Pancreas (tissue), 10 donors: ENCODE data around the gene APOF. TPM values are rescaled to one million over a fixed set of nuclear protein-coding genes. Genes with fewer than 3 reads are reported as not detected.
A peak's percentile ranks its signal among the peaks of the same experiment; 100 is the strongest.
"Not testable (repeated sequence)": the region's sequence is repeated elsewhere in the genome, so short reads cannot be mapped to it uniquely, and the experiment has no call there.

Experiments used
- ATAC-seq, 4 donors: fragments of 200-7000 bp; cut with Tn5 transposase; one replicate each; pipeline versions ENCODE4 v1.8.0 to v1.9.1; 2020; ENCODE audit warnings: mild to moderate bottlenecking in 4 of 4, moderate library complexity in 4 of 4
- DNase-seq, 6 donors: peaks; one replicate each; pipeline ENCODE4 v3.0.0-alpha.2; 2020
- FAIRE-seq: peaks from 2 replicates; lab custom pipeline; 2012; peaks lifted over from hg19 to GRCh38; lab: Jason Lieb, UNC
- H3K27ac ChIP-seq, 4 donors: fragments of 200-600 bp; sonication (generic); 1 replicate in 3 of 4; 2 replicates in 1 of 4; pipeline versions ENCODE4 v1.5.0 to v1.8.0; 2020
- H3K27me3 ChIP-seq, 4 donors: fragments of 200-600 bp; one replicate each; pipeline ENCODE4 v1.8.0; 2021
- H3K36me3 ChIP-seq, 3 donors: fragments of 200-600 bp; sonication (generic) in 1 of 3; one replicate each; pipeline versions ENCODE4 v1.5.0 to v1.8.0; 2020 to 2021
- H3K4me1 ChIP-seq, 3 donors: fragments of 200-600 bp; one replicate each; pipeline ENCODE4 v1.8.0; 2021
- H3K4me3 ChIP-seq, 4 donors: fragments of 200-600 bp; sonication (generic) in 2 of 4; one replicate each; pipeline versions ENCODE4 v1.5.0 to v1.8.0; 2020 to 2021
- H3K9me3 ChIP-seq, 4 donors: fragments of 200-600 bp; one replicate each; pipeline ENCODE4 v1.8.0; 2021
- WGBS, 2 donors: extraction: QIAGEN DNeasy Blood & Tissue Kit; methylation state at CpG; one replicate each; pipeline ENCODE4 v1.1.7; 2013; 5-methylcytosine and 5-hydroxymethylcytosine counted together
- intact Hi-C, 3 donors: fragments of 100-400 bp; cut with DNase I; formaldehyde crosslinking; loops; one replicate each; pipeline versions ENCODE4 v1.11.1 to v1.14.2; 2022
- polyA plus RNA-seq, 2 donors: library from polyadenylated mRNA; stranded (reverse); fragments of 200-250 nt; gene quantifications; one replicate each; pipeline ENCODE4 v1.2.3, GENCODE V29; 2013
- total RNA-seq, 6 donors: library from RNA; stranded (reverse); fragmentation: NEBNext Ultra II Directional in 4 of 6; extraction: Animal tissue kit (Norgen Biotek cat#: 25700) in 4 of 6; gene quantifications; one replicate each; pipeline versions ENCODE4 v1.2.1 to v1.2.4, GENCODE V29; 2021 to 2023
- TF ChIP-seq, protein P1 (sequence below), 4 donors: fragments of 200-600 bp; sonication (generic) in 3 of 4; IDR thresholded peaks; one replicate each; pipeline versions ENCODE4 v1.5.0 to v1.8.0; 2021; ENCODE audit warnings: antibody characterized with exemption in 4 of 4
- donor health status: healthy with polysubstance abuse.
- donor health status: DM: no; HTN: no; CAD: no; lungs with moderate emphysema.
- donor health status: DM: no; HTN: no; CAD: no.
- donor health status: control.
- donor health status: control.
- donor health status: Bipolar disorder and iron deficiency.
- donor health status: DM: yes; HTN: yes; CAD: no.
- donor health status: DM: no; HTN: no; CAD: no.
- donor health status: DM: no; HTN: no; CAD: no.
- donor health status: DM: yes; HTN: yes; CAD: no.

The APOF gene
- total and polyA plus RNA-seq, 8 donors: 0.05 to 0.13 TPM; not detected in 6

DNA sequence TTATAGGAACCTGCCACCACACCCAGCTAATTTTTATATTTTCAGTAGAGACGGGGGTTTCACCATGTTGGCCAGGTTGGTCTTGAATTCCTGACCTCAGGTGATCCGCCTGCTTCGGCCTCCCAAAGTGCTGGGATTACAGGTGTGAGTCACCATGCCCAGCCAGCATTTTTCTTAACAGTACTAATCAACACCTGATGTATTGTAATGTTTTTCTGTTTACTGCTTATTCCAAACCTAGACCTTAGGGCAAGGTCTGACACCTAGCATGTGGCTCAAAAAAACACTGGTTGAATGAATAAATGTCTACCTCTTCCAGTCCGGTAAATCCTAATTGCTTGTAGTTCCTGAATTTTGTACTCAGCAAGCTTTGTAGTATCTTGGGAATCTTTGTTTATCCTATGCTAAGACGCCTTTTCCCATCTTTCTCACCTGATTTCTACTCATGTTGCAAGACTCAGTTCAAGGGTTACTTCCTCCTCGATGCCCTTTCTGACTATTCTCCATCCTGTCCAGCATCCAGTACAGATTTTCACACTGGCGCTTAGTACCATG is 31.6 kb downstream of the APOF start:
- 94 to 98% methylated on average over 7 of the region's 7 CpGs for WGBS, 2 donors
- FAIRE-seq: no peak
- TF ChIP-seq, protein P1, sequence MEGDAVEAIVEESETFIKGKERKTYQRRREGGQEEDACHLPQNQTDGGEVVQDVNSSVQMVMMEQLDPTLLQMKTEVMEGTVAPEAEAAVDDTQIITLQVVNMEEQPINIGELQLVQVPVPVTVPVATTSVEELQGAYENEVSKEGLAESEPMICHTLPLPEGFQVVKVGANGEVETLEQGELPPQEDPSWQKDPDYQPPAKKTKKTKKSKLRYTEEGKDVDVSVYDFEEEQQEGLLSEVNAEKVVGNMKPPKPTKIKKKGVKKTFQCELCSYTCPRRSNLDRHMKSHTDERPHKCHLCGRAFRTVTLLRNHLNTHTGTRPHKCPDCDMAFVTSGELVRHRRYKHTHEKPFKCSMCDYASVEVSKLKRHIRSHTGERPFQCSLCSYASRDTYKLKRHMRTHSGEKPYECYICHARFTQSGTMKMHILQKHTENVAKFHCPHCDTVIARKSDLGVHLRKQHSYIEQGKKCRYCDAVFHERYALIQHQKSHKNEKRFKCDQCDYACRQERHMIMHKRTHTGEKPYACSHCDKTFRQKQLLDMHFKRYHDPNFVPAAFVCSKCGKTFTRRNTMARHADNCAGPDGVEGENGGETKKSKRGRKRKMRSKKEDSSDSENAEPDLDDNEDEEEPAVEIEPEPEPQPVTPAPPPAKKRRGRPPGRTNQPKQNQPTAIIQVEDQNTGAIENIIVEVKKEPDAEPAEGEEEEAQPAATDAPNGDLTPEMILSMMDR (IDR thresholded peaks at IDR 0.05): no peak
- no peak for ATAC-seq
- H3K9me3 ChIP-seq: no peaks in the 10 kb centered on the region
- no peak overlapping the region for H3K4me3 ChIP-seq
- intact Hi-C loops: no loop called here
- no peak for DNase-seq
- H3K27ac ChIP-seq: no peak overlapping the region
- no peaks in the 10 kb centered on the region for H3K27me3 ChIP-seq
- H3K36me3 ChIP-seq: peaks cover 2 to 13% (median 9%) of the 10 kb centered on the region in 3 donors
- H3K4me1 ChIP-seq: peaks cover 0 to 6% (median 0%) of the 10 kb centered on the region in 3 donors

DNA sequence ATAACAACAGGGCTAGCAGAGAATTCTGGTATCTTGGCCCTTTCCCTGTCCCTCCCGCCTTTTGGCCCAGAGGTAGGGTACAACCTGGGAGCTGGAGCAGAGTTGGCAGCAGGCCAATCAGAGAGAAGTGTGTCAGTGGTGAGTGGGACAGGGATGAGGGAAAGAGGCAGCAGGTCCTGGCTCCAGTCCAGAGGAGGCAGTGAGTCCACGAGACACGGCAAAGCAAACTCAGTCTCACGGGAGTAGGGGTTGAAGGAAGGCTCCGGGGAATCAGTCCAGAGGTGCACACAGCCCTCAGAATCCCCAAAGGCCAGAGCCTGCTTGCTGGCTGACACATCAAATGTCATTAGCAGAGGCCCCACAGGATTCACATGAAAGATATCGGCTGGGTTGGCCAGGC is 36.1 kb downstream of the APOF start:
- Histone ChIP-seq H3K9me3 (no peaks in the 10 kb centered on the region), H3K4me1 (no peaks in the 10 kb centered on the region), H3K27me3 (no peaks in the 10 kb centered on the region), H3K4me3 (no peak overlapping the region), H3K27ac (no peak overlapping the region), H3K36me3 (peaks cover 2 to 49% (median 32%) of the 10 kb centered on the region in 3 donors)
- ATAC-seq (peak in 1 of 4 donors; percentile 15), FAIRE-seq (no peak), DNase-seq (peak in 2 of 6 donors; percentile 50)
- 83 to 86% methylated on average over 6 of the region's 6 CpGs for WGBS, 2 donors
- TF ChIP-seq, protein P1 (IDR thresholded peaks at IDR 0.05): no peak
- intact Hi-C loops: no loop called here

DNA sequence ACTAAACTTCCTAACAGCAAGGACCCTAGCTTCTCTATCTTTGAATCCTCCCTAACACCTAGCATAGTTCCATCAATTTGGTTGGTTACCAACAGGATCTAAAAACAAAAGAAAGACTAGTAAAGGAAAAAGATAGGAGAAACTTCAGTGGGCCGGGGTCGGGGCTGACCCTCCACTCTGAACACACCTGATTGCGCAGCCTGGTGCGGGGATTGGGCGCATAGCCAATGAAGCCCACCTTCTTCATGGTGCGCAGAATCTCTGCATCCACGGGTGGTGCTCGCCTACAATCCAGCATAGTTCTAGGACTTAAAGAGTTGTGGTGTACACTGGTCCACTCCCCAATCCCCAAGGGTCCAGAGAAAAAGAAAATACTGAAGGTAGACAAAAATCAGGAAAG is 36.5 kb downstream of the APOF start:
- Histone ChIP-seq H3K36me3 (peaks cover 2 to 49% (median 32%) of the 10 kb centered on the region in 3 donors), H3K27me3 (no peaks in the 10 kb centered on the region), H3K4me1 (no peaks in the 10 kb centered on the region), H3K9me3 (no peaks in the 10 kb centered on the region), H3K4me3 (no peak overlapping the region), H3K27ac (no peak overlapping the region)
- intact Hi-C loops: no loop called here
- DNase-seq (peak in 1 of 6 donors; percentile 50), FAIRE-seq (no peak), ATAC-seq (no peak)
- WGBS, 2 donors: 94 to 97% methylated on average over 8 of the region's 8 CpGs
- TF ChIP-seq, protein P1 (IDR thresholded peaks at IDR 0.05): no peak

DNA sequence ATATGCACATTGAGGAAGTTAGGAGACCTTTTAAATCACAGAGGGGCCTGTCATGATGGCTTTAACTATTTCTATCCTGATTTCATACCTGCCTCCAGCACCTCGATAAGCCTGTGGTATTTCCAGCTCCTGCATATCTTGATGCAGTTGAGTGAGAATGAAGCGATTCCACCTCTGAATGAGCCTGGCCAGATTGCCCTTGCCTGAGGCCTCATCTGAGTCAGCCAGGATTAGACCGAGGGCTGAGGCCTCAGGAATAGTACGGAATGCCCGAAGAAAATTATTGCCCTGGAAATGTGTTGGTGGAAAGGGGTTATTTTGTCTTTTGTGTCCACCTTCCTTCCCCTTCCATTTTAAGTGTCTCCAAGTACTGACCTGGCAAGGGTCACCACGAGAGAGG is 38.5 kb downstream of the APOF start:
- H3K9me3 ChIP-seq: no peaks in the 10 kb centered on the region
- DNase-seq (peak in 1 of 6 donors; percentile 5), ATAC-seq (no peak), FAIRE-seq (no peak)
- no peaks in the 10 kb centered on the region for H3K27me3 ChIP-seq
- no peak overlapping the region for H3K27ac ChIP-seq
- intact Hi-C loops: no loop called here
- WGBS, 2 donors: 92 to 93% methylated on average over 6 of the region's 6 CpGs
- H3K4me1 ChIP-seq: no peaks in the 10 kb centered on the region
- H3K36me3 ChIP-seq: peaks cover 2 to 58% (median 34%) of the 10 kb centered on the region in 3 donors
- no peak overlapping the region for H3K4me3 ChIP-seq
- TF ChIP-seq, protein P1 (IDR thresholded peaks at IDR 0.05): no peak

DNA sequence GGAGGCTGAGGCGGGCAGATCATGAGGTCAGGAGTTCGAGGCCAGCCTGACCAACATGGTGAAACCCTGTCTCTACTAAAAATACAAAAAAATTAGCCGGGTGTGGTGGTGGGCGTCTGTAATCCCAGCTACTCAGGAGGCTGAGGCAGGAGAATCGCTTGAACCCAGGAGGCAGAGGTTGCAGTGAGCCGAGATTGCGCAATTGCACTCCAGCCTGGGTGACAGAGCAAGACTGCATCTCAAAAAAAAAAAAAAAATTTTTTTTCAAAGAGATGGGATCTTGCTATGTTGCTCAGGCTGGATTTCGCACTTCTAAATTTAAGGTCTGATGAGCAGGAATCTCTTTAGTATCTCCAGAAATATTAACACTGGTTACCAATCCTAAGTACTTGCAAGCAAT is 41.0 kb downstream of the APOF start:
- intact Hi-C loops, H3K4me3 ChIP-seq, H3K27ac ChIP-seq, FAIRE-seq, H3K4me1 ChIP-seq, ATAC-seq, H3K27me3 ChIP-seq, DNase-seq, H3K9me3 ChIP-seq: not testable (repeated sequence)
- H3K36me3 ChIP-seq: peaks cover 2 to 62% (median 24%) of the 10 kb centered on the region in 3 donors
- 87 to 89% methylated on average over 8 of the region's 8 CpGs for WGBS, 2 donors
